ENCODE results near the gene ATP2A3.

- TF ChIP-seq CTCF (IDR thresholded peaks at IDR 0.05; ENCODE audit: low read length) (no peak), EZH2 (IDR thresholded peaks at IDR 0.05; ENCODE audit: borderline replicate concordance, low read length) (no peak)
Observed at GRCh38 chr17:3912827-3913226, 51.4 kb downstream of the ATP2A3 start.

Measured in OCI-LY1 (cell line).